ENCODE data around the gene ARHGEF2. TPM values are rescaled to one million over a fixed set of nuclear protein-coding genes. Genes with fewer than 3 reads are reported as not detected.

ARHGEF2 gene
- total and polyA plus RNA-seq, 4 experiments from 2014 or later: 6.7 to 198 (median 110) TPM

- Histone ChIP-seq H3K4me3 (ENCODE audit: low read length in 2 of 2) (no peak within 1 kb of the TSS), H3K36me3 (ENCODE audit: insufficient read depth, low read length) (peaks cover under 1% of the 10 kb centered on the region), H3K27me3 (ENCODE audit: insufficient read depth, low read length) (no peaks in the 10 kb centered on the region), H3K9me3 (ENCODE audit: control insufficient read depth in 1 of 2, low read length in 2 of 2) (no peaks in the 10 kb centered on the region), H3K4me1 (ENCODE audit: insufficient read depth, low read length) (peaks cover 49% of the 10 kb centered on the region), H3K27ac (ENCODE audit: low read depth, low read length) (no peak within 1 kb of the TSS)
- ChIA-PET POLR2A (ENCODE audit: partially characterized antibody) (interaction anchor here (1.3 to 10.8 kb wide), 2 partner anchors 38 to 49 kb away, joined by 8 to 179 read pairs; partner anchors contain the start of gene ARHGEF2), CTCF (ENCODE audit: partially characterized antibody) (interaction anchor here (0.5 to 1.8 kb wide), 4 partner anchors 13 to 49 kb away, joined by 3 to 7 read pairs (median 4); partner anchors contain the start of gene ARHGEF2)
- Mint-ChIP-seq H3K36me3 (peaks cover 0 to 5% of the 10 kb centered on the region in 2 donors), H3K27ac (peak within 1 kb of the TSS; percentile 47 to 86 (median 68)), H3K4me3 (peak within 1 kb of the TSS in 4 of 8 donors; percentile 30 to 61 (median 50)), H3K27me3 (no peaks in the 10 kb centered on the region), H3K9me3 (peaks cover 0 to 2% (median 0%) of the 10 kb centered on the region in 8 donors), H3K4me1 (peaks cover 27 to 60% (median 47%) of the 10 kb centered on the region in 4 donors)
- DNase-seq: no peak
- intact Hi-C loops (cut with micrococcal nuclease): no loop called here
Observed at GRCh38 chr1:155940993-155941844, 37.1 kb downstream of the ARHGEF2 start, which contains the start of gene RXFP4. RXFP4 (plus strand) TSS chr1:155941638; CDS start chr1:155941710, 72 bp downstream.

GRCh38 chr1:155940482-155940992 lies 37.8 kb downstream of the ARHGEF2 start:
- H3K27me3 ChIP-seq (ENCODE audit: insufficient read depth, low read length): no peaks in the 10 kb centered on the region
- POLR2A ChIA-PET (ENCODE audit: partially characterized antibody): interaction anchor here (0.6 to 10.8 kb wide), 3 partner anchors 39 to 191 kb away, joined by 3 to 179 read pairs (median 8); partner anchors contain the start of gene ARHGEF2
- no peak overlapping the region for H3K4me3 ChIP-seq (ENCODE audit: low read length in 2 of 2)
- intact Hi-C loops (cut with micrococcal nuclease): no loop called here
- peaks cover 24 to 53% (median 41%) of the 10 kb centered on the region in 4 donors for H3K4me1 Mint-ChIP-seq
- H3K4me1 ChIP-seq (ENCODE audit: insufficient read depth, low read length): peaks cover 43% of the 10 kb centered on the region
- no peak for DNase-seq
- no peak overlapping the region for H3K27ac ChIP-seq (ENCODE audit: low read depth, low read length)
- peaks cover 0 to 2% of the 10 kb centered on the region in 2 donors for H3K36me3 Mint-ChIP-seq
- H3K36me3 ChIP-seq (ENCODE audit: insufficient read depth, low read length): no peaks in the 10 kb centered on the region
- peak overlapping the region in 5 of 8 donors; percentile 2 to 61 (median 48) for H3K4me3 Mint-ChIP-seq
- no peaks in the 10 kb centered on the region for H3K27me3 Mint-ChIP-seq
- peaks cover 0 to 2% (median 0%) of the 10 kb centered on the region in 8 donors for H3K9me3 Mint-ChIP-seq
- CTCF ChIA-PET (ENCODE audit: partially characterized antibody): interaction anchor here (0.5 to 1.8 kb wide), 6 partner anchors 13 to 49 kb away, joined by 3 to 7 read pairs (median 4); partner anchors contain the start of gene ARHGEF2
- peak overlapping the region; percentile 47 to 86 (median 68) for H3K27ac Mint-ChIP-seq
- H3K9me3 ChIP-seq (ENCODE audit: control insufficient read depth in 1 of 2, low read length in 2 of 2): no peaks in the 10 kb centered on the region

DNA sequence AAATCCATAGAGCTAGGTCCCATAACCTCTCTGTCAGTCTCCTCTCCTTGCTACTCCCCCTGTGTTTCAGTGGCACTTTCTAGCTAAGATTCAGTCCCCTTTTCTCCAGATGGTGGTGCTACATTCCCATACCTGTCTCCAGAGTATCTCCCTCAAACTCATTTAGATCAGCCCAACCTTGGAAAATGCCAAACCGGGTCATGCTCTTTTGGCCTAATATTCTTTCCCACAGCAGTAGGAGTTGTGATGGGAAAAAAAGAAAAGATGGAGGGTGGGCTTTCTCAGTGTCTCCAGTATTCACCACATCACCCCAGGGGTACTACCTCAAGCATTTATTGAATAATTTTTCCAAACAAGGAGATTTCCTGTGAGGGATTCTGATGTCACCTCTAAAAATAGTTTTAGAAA lies 40.1 kb downstream of the ARHGEF2 start:
- H3K4me3 ChIP-seq (ENCODE audit: low read length in 2 of 2): no peak overlapping the region
- peak overlapping the region in 5 of 7 donors; percentile 0 to 66 (median 45) for H3K27ac Mint-ChIP-seq
- no peaks in the 10 kb centered on the region for H3K9me3 ChIP-seq (ENCODE audit: control insufficient read depth in 1 of 2, low read length in 2 of 2)
- H3K27me3 ChIP-seq (ENCODE audit: insufficient read depth, low read length): no peaks in the 10 kb centered on the region
- H3K9me3 Mint-ChIP-seq: peaks cover 0 to 2% (median 0%) of the 10 kb centered on the region in 8 donors
- intact Hi-C loops (cut with micrococcal nuclease): loop anchor here (1.0 kb wide), 2 partner anchors 51 to 115 kb away; partner anchors contain the start of gene UBQLN4
- H3K36me3 Mint-ChIP-seq: no peaks in the 10 kb centered on the region
- peak overlapping the region in 2 of 8 donors; percentile 7 to 22 for H3K4me3 Mint-ChIP-seq
- CTCF ChIA-PET (ENCODE audit: partially characterized antibody): interaction anchor here (0.7 to 3.8 kb wide), 18 partner anchors 8 to 447 kb away, joined by 3 to 67 read pairs (median 4); partner anchors contain the start of gene ARHGEF2
- no peaks in the 10 kb centered on the region for H3K36me3 ChIP-seq (ENCODE audit: insufficient read depth, low read length)
- H3K4me1 ChIP-seq (ENCODE audit: insufficient read depth, low read length): peaks cover 40% of the 10 kb centered on the region
- no peaks in the 10 kb centered on the region for H3K27me3 Mint-ChIP-seq
- peaks cover 19 to 42% (median 31%) of the 10 kb centered on the region in 4 donors for H3K4me1 Mint-ChIP-seq
- peak in 4 of 5 donors; percentile 49 to 58 (median 50) for DNase-seq
- H3K27ac ChIP-seq (ENCODE audit: low read depth, low read length): no peak overlapping the region
- POLR2A ChIA-PET (ENCODE audit: partially characterized antibody): interaction anchor here (0.7 to 10.8 kb wide), 7 partner anchors 11 to 128 kb away, joined by 3 to 179 read pairs (median 3); partner anchors contain the start of gene ARHGEF2

- POLR2A ChIA-PET (ENCODE audit: partially characterized antibody): interaction anchor here (0.6 to 6.8 kb wide), 13 partner anchors 9 to 347 kb away, joined by 3 to 99 read pairs (median 6); partner anchors contain the start of genes ARHGEF2, GON4L, LAMTOR2 and SMG5
- Mint-ChIP-seq H3K27ac (peak overlapping the region in 1 of 7 donors; percentile 73), H3K4me3 (no peak overlapping the region), H3K36me3 (peaks cover 9 to 23% of the 10 kb centered on the region in 2 donors), H3K4me1 (peaks cover 10 to 25% (median 14%) of the 10 kb centered on the region in 4 donors), H3K9me3 (peaks cover 0 to 2% (median 0%) of the 10 kb centered on the region in 8 donors), H3K27me3 (no peaks in the 10 kb centered on the region)
- H3K36me3 ChIP-seq (ENCODE audit: insufficient read depth, low read length): peaks cover 28% of the 10 kb centered on the region
- H3K27ac ChIP-seq (ENCODE audit: low read depth, low read length): peak overlapping the region; percentile 95
- CTCF ChIA-PET (ENCODE audit: partially characterized antibody): interaction anchor here (0.7 to 6.4 kb wide), 5 partner anchors 11 to 131 kb away, joined by 3 to 65 read pairs (median 4); partner anchors contain the start of gene ARHGEF2
- peaks cover 54% of the 10 kb centered on the region for H3K4me1 ChIP-seq (ENCODE audit: insufficient read depth, low read length)
- no peaks in the 10 kb centered on the region for H3K27me3 ChIP-seq (ENCODE audit: insufficient read depth, low read length)
- intact Hi-C loops (cut with micrococcal nuclease): loop anchor here (1.0 to 5.0 kb wide), 6 partner anchors 24 to 277 kb away; partner anchors contain the start of genes ARHGEF2, GON4L, LAMTOR2 and PMF1
- no peak for DNase-seq
- no peaks in the 10 kb centered on the region for H3K9me3 ChIP-seq (ENCODE audit: control insufficient read depth in 1 of 2, low read length in 2 of 2)
- peak overlapping the region; percentile 48 to 86 for H3K4me3 ChIP-seq (ENCODE audit: low read length in 2 of 2)
Observed at GRCh38 chr1:155934936-155935590, 43.3 kb downstream of the ARHGEF2 start.

DNA sequence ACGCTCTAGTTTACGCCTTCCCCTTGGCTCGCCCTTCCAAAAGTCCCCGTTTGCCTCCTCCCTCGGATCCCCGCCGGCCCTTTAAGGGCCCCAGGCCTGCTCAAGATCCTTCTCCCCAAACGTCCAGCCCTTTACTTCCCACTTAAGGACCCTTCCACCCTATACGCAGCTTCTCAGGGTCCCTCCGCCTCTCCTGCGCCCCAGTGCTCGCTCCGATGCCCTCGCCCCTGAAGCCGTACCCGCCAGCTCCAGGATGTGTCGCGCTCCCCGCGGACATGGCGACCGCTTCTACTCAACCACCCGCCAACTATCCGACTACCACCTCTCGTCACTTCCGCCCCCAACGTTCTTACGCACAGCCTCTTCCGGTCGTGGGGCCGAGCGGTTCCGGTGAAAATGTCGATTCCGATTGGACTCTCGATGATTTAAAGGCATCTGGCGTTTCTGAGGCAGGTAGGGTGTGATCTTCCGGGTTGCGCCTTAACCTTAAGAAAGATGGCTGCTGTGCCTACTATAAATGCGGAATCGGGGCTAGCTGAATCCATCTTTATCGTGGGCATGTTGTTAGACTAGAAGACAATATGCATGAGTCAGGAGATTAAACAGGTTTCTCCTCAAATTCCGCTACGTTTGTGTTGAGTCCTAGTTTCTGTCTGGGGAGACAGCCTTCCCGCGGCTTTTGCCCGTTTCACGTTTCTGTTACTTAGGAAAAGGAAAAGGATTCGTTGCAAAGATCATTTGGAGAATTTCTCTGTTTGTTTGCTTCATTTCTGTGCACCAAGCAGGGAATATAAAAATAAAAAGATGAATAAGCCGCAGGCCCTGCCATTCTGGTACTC lies 44.0 kb downstream of the ARHGEF2 start, which contains the start of gene KHDC4:
Gene KHDC4, minus strand, starts transcription at position 317 of the 839 bp plus-strand sequence. Its CDS starts 40 bp downstream, at position 277.
- Mint-ChIP-seq H3K4me1 (peaks cover 10 to 24% (median 16%) of the 10 kb centered on the region in 4 donors), H3K27me3 (no peaks in the 10 kb centered on the region), H3K36me3 (peaks cover 12 to 26% of the 10 kb centered on the region in 2 donors), H3K27ac (peak within 1 kb of the TSS in 1 of 7 donors; percentile 73), H3K9me3 (no peaks in the 10 kb centered on the region), H3K4me3 (no peak within 1 kb of the TSS)
- Histone ChIP-seq H3K9me3 (ENCODE audit: control insufficient read depth in 1 of 2, low read length in 2 of 2) (no peaks in the 10 kb centered on the region), H3K4me1 (ENCODE audit: insufficient read depth, low read length) (peaks cover 50% of the 10 kb centered on the region), H3K27ac (ENCODE audit: low read depth, low read length) (peak within 1 kb of the TSS; percentile 95), H3K36me3 (ENCODE audit: insufficient read depth, low read length) (peaks cover 31% of the 10 kb centered on the region), H3K27me3 (ENCODE audit: insufficient read depth, low read length) (no peaks in the 10 kb centered on the region), H3K4me3 (ENCODE audit: low read length in 2 of 2) (peak within 1 kb of the TSS; percentile 71 to 86)
- intact Hi-C loops (cut with micrococcal nuclease): loop anchor here (1.0 to 5.0 kb wide), 6 partner anchors 23 to 278 kb away; partner anchors contain the start of genes ARHGEF2, GON4L, LAMTOR2 and PMF1
- peak; percentile 93 to 98 (median 97) for DNase-seq
- ChIA-PET CTCF (ENCODE audit: partially characterized antibody) (interaction anchor here (0.7 to 6.4 kb wide), 9 partner anchors 8 to 132 kb away, joined by 3 to 65 read pairs (median 3); partner anchors contain the start of gene ARHGEF2), POLR2A (ENCODE audit: partially characterized antibody) (interaction anchor here (0.6 to 6.8 kb wide), 20 partner anchors 8 to 120 kb away, joined by 3 to 99 read pairs (median 5); partner anchors contain the start of genes ARHGEF2, GON4L, LAMTOR2 and SSR2)
